Vagina (tissue), 2 donors: ENCODE data around the gene CEACAM4.

ENCODE experiments used
- POLR2A ChIP-seq, 2 donors: fragments of 450-650 bp; IDR thresholded peaks; one replicate each; pipeline ENCODE4 v1.6.1; 2017; ENCODE audit warnings: antibody characterized with exemption in 2 of 2, mild to moderate bottlenecking in 2 of 2, moderate library complexity in 2 of 2
- POLR2AphosphoS5 ChIP-seq, 2 donors: sonication (generic); formaldehyde crosslinking; IDR thresholded peaks; one replicate each; pipeline ENCODE4 v1.9.0; 2017; ENCODE audit warnings: antibody characterized with exemption in 2 of 2, mild to moderate bottlenecking in 2 of 2, low read depth in 1 of 2; ENCODE audit not compliant: insufficient read depth in 1 of 2
- TF ChIP-seq, protein P1 (sequence below), 3 experiments: fragments of 450-650 bp in 2 of 3; fragments of 200-600 bp in 1 of 3; sonication (generic) in 1 of 3; IDR thresholded peaks; one replicate each; pipeline ENCODE4 v1.5.1; 2017 to 2019; ENCODE audit warnings: antibody characterized with exemption in 3 of 3, mild to moderate bottlenecking in 2 of 3, moderate library complexity in 2 of 3

DNA sequence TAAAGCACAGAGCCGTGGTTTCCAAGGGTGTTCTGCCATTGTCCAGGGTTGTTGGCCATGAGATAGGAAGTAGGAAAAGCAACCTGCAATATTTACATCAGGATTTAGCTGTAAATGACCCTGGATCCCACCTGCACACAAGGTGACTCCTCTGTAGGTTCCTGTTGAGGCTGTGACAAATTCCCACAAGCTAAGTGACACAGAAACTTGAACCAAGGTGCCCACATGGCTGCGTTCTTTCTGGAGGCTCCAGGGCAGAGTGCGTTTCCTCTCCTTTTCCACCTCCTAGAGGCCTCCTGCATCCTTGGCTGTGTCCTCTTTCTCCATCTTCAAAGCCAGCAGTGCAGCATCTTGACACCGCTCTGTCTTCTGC is 39.0 kb downstream of the CEACAM4 start:
- TF ChIP-seq, protein P1, sequence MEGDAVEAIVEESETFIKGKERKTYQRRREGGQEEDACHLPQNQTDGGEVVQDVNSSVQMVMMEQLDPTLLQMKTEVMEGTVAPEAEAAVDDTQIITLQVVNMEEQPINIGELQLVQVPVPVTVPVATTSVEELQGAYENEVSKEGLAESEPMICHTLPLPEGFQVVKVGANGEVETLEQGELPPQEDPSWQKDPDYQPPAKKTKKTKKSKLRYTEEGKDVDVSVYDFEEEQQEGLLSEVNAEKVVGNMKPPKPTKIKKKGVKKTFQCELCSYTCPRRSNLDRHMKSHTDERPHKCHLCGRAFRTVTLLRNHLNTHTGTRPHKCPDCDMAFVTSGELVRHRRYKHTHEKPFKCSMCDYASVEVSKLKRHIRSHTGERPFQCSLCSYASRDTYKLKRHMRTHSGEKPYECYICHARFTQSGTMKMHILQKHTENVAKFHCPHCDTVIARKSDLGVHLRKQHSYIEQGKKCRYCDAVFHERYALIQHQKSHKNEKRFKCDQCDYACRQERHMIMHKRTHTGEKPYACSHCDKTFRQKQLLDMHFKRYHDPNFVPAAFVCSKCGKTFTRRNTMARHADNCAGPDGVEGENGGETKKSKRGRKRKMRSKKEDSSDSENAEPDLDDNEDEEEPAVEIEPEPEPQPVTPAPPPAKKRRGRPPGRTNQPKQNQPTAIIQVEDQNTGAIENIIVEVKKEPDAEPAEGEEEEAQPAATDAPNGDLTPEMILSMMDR (IDR thresholded peaks at IDR 0.05): no peak
- no peak for TF ChIP-seq POLR2A (IDR thresholded peaks at IDR 0.05)
- TF ChIP-seq POLR2AphosphoS5 (IDR thresholded peaks at IDR 0.05; ENCODE audit: insufficient read depth in 1 of 2, low read depth in 1 of 2): no peak
